Measurements from ENCODE around the gene TUBB4A.

TUBB4A gene

GRCh38 chr19:6490134-6490533 is 12.0 kb downstream of the TUBB4A start:
- Histone ChIP-seq H3K79me1 (ENCODE audit: low read depth, low read length) (no peaks in the 10 kb centered on the region), H2AK5ac (ENCODE audit: low read depth, low read length) (no peak overlapping the region), H4K8ac (ENCODE audit: low read depth, low read length) (no peak overlapping the region), H3K9ac (ENCODE audit: low read depth, low read length, poor library complexity) (no peak overlapping the region), H2BK15ac (ENCODE audit: low read length) (no peak overlapping the region), H3K23ac (ENCODE audit: low read depth, low read length, poor library complexity) (no peak overlapping the region), H3K36me3 (replicated peaks in 1 of 2; ENCODE audit: control insufficient read depth in 2 of 2, insufficient read depth in 2 of 2, low read length in 2 of 2) (peaks cover 0 to 2% of the 10 kb centered on the region in 2 donors), H2BK5ac (ENCODE audit: low read length) (no peak overlapping the region), H3K18ac (ENCODE audit: low read length) (no peak overlapping the region), H2AFZ (ENCODE audit: low read length) (peak overlapping the region; percentile 46), H3K4me1 (ENCODE audit: control insufficient read depth in 2 of 2, insufficient read depth in 1 of 2, low read depth in 1 of 2, low read length in 2 of 2) (peaks cover 2 to 7% of the 10 kb centered on the region in 2 donors), H2BK12ac (ENCODE audit: low read length) (no peak overlapping the region), H3K27me3 (ENCODE audit: control insufficient read depth in 3 of 3, insufficient read depth in 3 of 3, low read depth in 1 of 3, low read length in 3 of 3) (no peaks in the 10 kb centered on the region), H3K9me3 (replicated peaks in 1 of 2; ENCODE audit: control insufficient read depth in 2 of 2, insufficient read depth in 1 of 2, low read depth in 1 of 2, low read length in 2 of 2) (peaks cover 0 to 3% of the 10 kb centered on the region in 2 donors), H3K4me2 (ENCODE audit: insufficient read depth, low read length, poor library complexity, severe bottlenecking) (no peak overlapping the region), H4K91ac (ENCODE audit: low read depth, low read length, poor library complexity) (no peak overlapping the region), H3K14ac (ENCODE audit: low read length) (no peak overlapping the region), H2BK120ac (ENCODE audit: low read depth, low read length) (no peak overlapping the region), H3K4ac (ENCODE audit: low read length) (no peak overlapping the region), H3K27ac (replicated peaks; ENCODE audit: low read length) (no peak overlapping the region), H3K4me3 (ENCODE audit: low read length in 2 of 2) (no peak overlapping the region)
- WGBS, 2 donors (ENCODE audit: extremely low coverage in 2 of 2, insufficient read length in 2 of 2, insufficient replicate concordance in 1 of 2), result no CpG with 5 or more reads among the region's 2 CpGs
- DNase-seq (ENCODE audit: low spot score), result no peak

- Histone ChIP-seq H2BK5ac (ENCODE audit: low read length) (no peak overlapping the region), H2AK5ac (ENCODE audit: low read depth, low read length) (no peak overlapping the region), H4K91ac (ENCODE audit: low read depth, low read length, poor library complexity) (no peak overlapping the region), H3K14ac (ENCODE audit: low read length) (no peak overlapping the region), H3K27ac (replicated peaks; ENCODE audit: low read length) (no peak overlapping the region), H4K8ac (ENCODE audit: low read depth, low read length) (no peak overlapping the region), H3K79me1 (ENCODE audit: low read depth, low read length) (no peaks in the 10 kb centered on the region), H3K9ac (ENCODE audit: low read depth, low read length, poor library complexity) (no peak overlapping the region), H2BK120ac (ENCODE audit: low read depth, low read length) (no peak overlapping the region), H3K4me3 (ENCODE audit: low read length in 2 of 2) (no peak overlapping the region), H3K23ac (ENCODE audit: low read depth, low read length, poor library complexity) (no peak overlapping the region), H3K4ac (ENCODE audit: low read length) (no peak overlapping the region), H2AFZ (ENCODE audit: low read length) (peak overlapping the region; percentile 46), H3K18ac (ENCODE audit: low read length) (peak overlapping the region; percentile 50), H3K4me1 (ENCODE audit: control insufficient read depth in 2 of 2, insufficient read depth in 1 of 2, low read depth in 1 of 2, low read length in 2 of 2) (peaks cover 2 to 7% of the 10 kb centered on the region in 2 donors), H2BK15ac (ENCODE audit: low read length) (no peak overlapping the region), H3K4me2 (ENCODE audit: insufficient read depth, low read length, poor library complexity, severe bottlenecking) (no peak overlapping the region), H2BK12ac (ENCODE audit: low read length) (no peak overlapping the region), H3K27me3 (ENCODE audit: control insufficient read depth in 3 of 3, insufficient read depth in 3 of 3, low read depth in 1 of 3, low read length in 3 of 3) (no peaks in the 10 kb centered on the region), H3K36me3 (replicated peaks in 1 of 2; ENCODE audit: control insufficient read depth in 2 of 2, insufficient read depth in 2 of 2, low read length in 2 of 2) (no peaks in the 10 kb centered on the region), H3K9me3 (replicated peaks in 1 of 2; ENCODE audit: control insufficient read depth in 2 of 2, insufficient read depth in 1 of 2, low read depth in 1 of 2, low read length in 2 of 2) (peaks cover 0 to 3% of the 10 kb centered on the region in 2 donors)
- no peak for DNase-seq (ENCODE audit: low spot score)
- WGBS, 2 donors (ENCODE audit: extremely low coverage in 2 of 2, insufficient read length in 2 of 2, insufficient replicate concordance in 1 of 2), result no CpG with 5 or more reads among the region's 15 CpGs
These were observed 12.6 kb downstream of the TUBB4A start for GRCh38 chr19:6489278-6490061.

- Histone ChIP-seq H3K36me3 (replicated peaks in 1 of 2; ENCODE audit: control insufficient read depth in 2 of 2, insufficient read depth in 2 of 2, low read length in 2 of 2) (no peaks in the 10 kb centered on the region), H3K18ac (ENCODE audit: low read length) (no peak overlapping the region), H3K4ac (ENCODE audit: low read length) (no peak overlapping the region), H4K8ac (ENCODE audit: low read depth, low read length) (no peak overlapping the region), H3K79me1 (ENCODE audit: low read depth, low read length) (no peaks in the 10 kb centered on the region), H3K14ac (ENCODE audit: low read length) (no peak overlapping the region), H2AFZ (ENCODE audit: low read length) (no peak overlapping the region), H3K4me1 (ENCODE audit: control insufficient read depth in 2 of 2, insufficient read depth in 1 of 2, low read depth in 1 of 2, low read length in 2 of 2) (peaks cover 3 to 8% of the 10 kb centered on the region in 2 donors), H3K27ac (replicated peaks; ENCODE audit: low read length) (no peak overlapping the region), H2AK5ac (ENCODE audit: low read depth, low read length) (no peak overlapping the region), H2BK12ac (ENCODE audit: low read length) (no peak overlapping the region), H3K9ac (ENCODE audit: low read depth, low read length, poor library complexity) (no peak overlapping the region), H3K23ac (ENCODE audit: low read depth, low read length, poor library complexity) (no peak overlapping the region), H3K4me2 (ENCODE audit: insufficient read depth, low read length, poor library complexity, severe bottlenecking) (no peak overlapping the region), H4K91ac (ENCODE audit: low read depth, low read length, poor library complexity) (no peak overlapping the region), H2BK15ac (ENCODE audit: low read length) (no peak overlapping the region), H3K4me3 (ENCODE audit: low read length in 2 of 2) (no peak overlapping the region), H3K27me3 (ENCODE audit: control insufficient read depth in 3 of 3, insufficient read depth in 3 of 3, low read depth in 1 of 3, low read length in 3 of 3) (peaks cover 0 to 10% (median 0%) of the 10 kb centered on the region in 3 experiments), H3K9me3 (replicated peaks in 1 of 2; ENCODE audit: control insufficient read depth in 2 of 2, insufficient read depth in 1 of 2, low read depth in 1 of 2, low read length in 2 of 2) (no peaks in the 10 kb centered on the region), H2BK120ac (ENCODE audit: low read depth, low read length) (no peak overlapping the region), H2BK5ac (ENCODE audit: low read length) (no peak overlapping the region)
- DNase-seq (ENCODE audit: low spot score), result no peak
- no CpG with 5 or more reads among the region's 7 CpGs for WGBS, 2 donors (ENCODE audit: extremely low coverage in 2 of 2, insufficient read length in 2 of 2, insufficient replicate concordance in 1 of 2)
These were observed 17.3 kb downstream of the TUBB4A start for GRCh38 chr19:6484831-6485230.

- H3K9me3 ChIP-seq (replicated peaks in 1 of 2; ENCODE audit: control insufficient read depth in 2 of 2, insufficient read depth in 1 of 2, low read depth in 1 of 2, low read length in 2 of 2), result no peaks in the 10 kb centered on the region
- H2AK5ac ChIP-seq (ENCODE audit: low read depth, low read length), result no peak overlapping the region
- no peak overlapping the region for H3K9ac ChIP-seq (ENCODE audit: low read depth, low read length, poor library complexity)
- H3K79me1 ChIP-seq (ENCODE audit: low read depth, low read length), result no peaks in the 10 kb centered on the region
- H3K4ac ChIP-seq (ENCODE audit: low read length), result no peak overlapping the region
- no peaks in the 10 kb centered on the region for H3K36me3 ChIP-seq (replicated peaks in 1 of 2; ENCODE audit: control insufficient read depth in 2 of 2, insufficient read depth in 2 of 2, low read length in 2 of 2)
- H3K14ac ChIP-seq (ENCODE audit: low read length), result no peak overlapping the region
- no peak overlapping the region for H2BK15ac ChIP-seq (ENCODE audit: low read length)
- H3K4me3 ChIP-seq (ENCODE audit: low read length in 2 of 2), result no peak overlapping the region
- H4K8ac ChIP-seq (ENCODE audit: low read depth, low read length), result no peak overlapping the region
- no peak overlapping the region for H3K18ac ChIP-seq (ENCODE audit: low read length)
- H3K27me3 ChIP-seq (ENCODE audit: control insufficient read depth in 3 of 3, insufficient read depth in 3 of 3, low read depth in 1 of 3, low read length in 3 of 3), result peaks cover 0 to 16% (median 0%) of the 10 kb centered on the region in 3 experiments
- no peak overlapping the region for H2BK5ac ChIP-seq (ENCODE audit: low read length)
- no peak for DNase-seq (ENCODE audit: low spot score)
- H2BK12ac ChIP-seq (ENCODE audit: low read length), result no peak overlapping the region
- no CpG with 5 or more reads among the region's 8 CpGs for WGBS, 2 donors (ENCODE audit: extremely low coverage in 2 of 2, insufficient read length in 2 of 2, insufficient replicate concordance in 1 of 2)
- no peak overlapping the region for H2BK120ac ChIP-seq (ENCODE audit: low read depth, low read length)
- H3K4me1 ChIP-seq (ENCODE audit: control insufficient read depth in 2 of 2, insufficient read depth in 1 of 2, low read depth in 1 of 2, low read length in 2 of 2), result peaks cover 3 to 4% of the 10 kb centered on the region in 2 donors
- no peak overlapping the region for H2AFZ ChIP-seq (ENCODE audit: low read length)
- H3K4me2 ChIP-seq (ENCODE audit: insufficient read depth, low read length, poor library complexity, severe bottlenecking), result no peak overlapping the region
- no peak overlapping the region for H3K27ac ChIP-seq (replicated peaks; ENCODE audit: low read length)
- H3K23ac ChIP-seq (ENCODE audit: low read depth, low read length, poor library complexity), result no peak overlapping the region
- no peak overlapping the region for H4K91ac ChIP-seq (ENCODE audit: low read depth, low read length, poor library complexity)
These were observed 17.9 kb downstream of the TUBB4A start for GRCh38 chr19:6484230-6484629.
